HG02571 (cell line): ENCODE data around the gene GLYATL1.

Experiments
- ATAC-seq: cut with Tn5 transposase; IDR thresholded peaks from one replicate; pipeline ENCODE4 v1.9.1; 2021; ENCODE audit warnings: mild to moderate bottlenecking, moderate library complexity; ENCODE audit not compliant: unreplicated experiment

Gene GLYATL1

GRCh38 chr11:58939277-58939676, at the start of gene GLYATL1:
TSS of gene GLYATL1 (plus strand) at chr11:58939488. CDS start at chr11:58947088, 7,600 bp downstream.
- ATAC-seq, result no peak

GRCh38 chr11:58893899-58894298, 45.4 kb upstream of the GLYATL1 start:
- ATAC-seq, result no peak

- ATAC-seq, result no peak
These were observed 41.2 kb upstream of the GLYATL1 start for GRCh38 chr11:58898106-58898505.

- no peak for ATAC-seq
These were observed 38.5 kb upstream of the GLYATL1 start for GRCh38 chr11:58900479-58901420.

- no peak for ATAC-seq
These were observed 36.4 kb upstream of the GLYATL1 start for GRCh38 chr11:58902881-58903280.

GRCh38 chr11:58905011-58905720, 34.1 kb upstream of the GLYATL1 start:
- ATAC-seq, result no peak

GRCh38 chr11:58905721-58906547, 33.4 kb upstream of the GLYATL1 start:
- no peak for ATAC-seq

- ATAC-seq, result no peak
These were observed 31.5 kb upstream of the GLYATL1 start for GRCh38 chr11:58907780-58908179.

GRCh38 chr11:58912124-58912523, 27.2 kb upstream of the GLYATL1 start:
- no peak for ATAC-seq

- ATAC-seq, result no peak
These were observed 25.6 kb upstream of the GLYATL1 start for GRCh38 chr11:58913685-58914084.

GRCh38 chr11:58914821-58915543, 24.3 kb upstream of the GLYATL1 start:
- ATAC-seq, result no peak

- no peak for ATAC-seq
These were observed 22.7 kb upstream of the GLYATL1 start for GRCh38 chr11:58916637-58917036.

GRCh38 chr11:58917159-58917783, 22.0 kb upstream of the GLYATL1 start:
- ATAC-seq, result no peak

- no peak for ATAC-seq
These were observed 19.7 kb upstream of the GLYATL1 start for GRCh38 chr11:58919561-58919960.

GRCh38 chr11:58919980-58920379, 19.3 kb upstream of the GLYATL1 start:
- ATAC-seq, result no peak

GRCh38 chr11:58921778-58922390, 17.4 kb upstream of the GLYATL1 start:
- ATAC-seq, result no peak

- ATAC-seq, result no peak
These were observed 16.8 kb upstream of the GLYATL1 start for GRCh38 chr11:58922479-58922878.

GRCh38 chr11:58923300-58923788, 15.9 kb upstream of the GLYATL1 start:
- ATAC-seq, result no peak

- no peak for ATAC-seq
These were observed 15.1 kb upstream of the GLYATL1 start for GRCh38 chr11:58924230-58924629.
